ENCODE results near the gene ITPKB.
"Not testable (repeated sequence)": the region's sequence is repeated elsewhere in the genome, so short reads cannot be mapped to it uniquely, and the experiment has no call there.

ITPKB gene

GRCh38 chr1:226738995-226739695, at the start of gene ITPKB:
TSS of gene ITPKB (minus strand) at chr1:226739282. CDS start at chr1:226737458, 1,824 bp downstream.
- DNase-seq, result no peak

GRCh38 chr1:226787638-226788037, 48.6 kb upstream of the ITPKB start:
- no peak for DNase-seq

GRCh38 chr1:226787071-226787470, 48.0 kb upstream of the ITPKB start:
- DNase-seq, result no peak

- DNase-seq, result no peak
Measured at GRCh38 chr1:226786550-226786949, 47.5 kb upstream of the ITPKB start.

GRCh38 chr1:226785805-226786204, 46.7 kb upstream of the ITPKB start:
- no peak for DNase-seq

GRCh38 chr1:226784081-226785049, 45.3 kb upstream of the ITPKB start:
- DNase-seq, result no peak

- no peak for DNase-seq
Measured at GRCh38 chr1:226782845-226783601, 43.9 kb upstream of the ITPKB start.

GRCh38 chr1:226781937-226782609, 43.0 kb upstream of the ITPKB start:
- DNase-seq, result no peak

- no peak for DNase-seq
Measured at GRCh38 chr1:226779561-226779960, 40.5 kb upstream of the ITPKB start.

GRCh38 chr1:226778657-226779058, 39.6 kb upstream of the ITPKB start:
- no peak for DNase-seq

GRCh38 chr1:226776975-226777374, 37.9 kb upstream of the ITPKB start:
- no peak for DNase-seq

- DNase-seq, result no peak
Measured at GRCh38 chr1:226776066-226776465, 37.0 kb upstream of the ITPKB start.

- no peak for DNase-seq
Measured at GRCh38 chr1:226772446-226773139, 33.5 kb upstream of the ITPKB start.

GRCh38 chr1:226767170-226767569, 28.1 kb upstream of the ITPKB start:
- not testable (repeated sequence) for DNase-seq

- no peak for DNase-seq
Measured at GRCh38 chr1:226766565-226766964, 27.5 kb upstream of the ITPKB start.

GRCh38 chr1:226764533-226764932, 25.5 kb upstream of the ITPKB start:
- no peak for DNase-seq

- no peak for DNase-seq
Measured at GRCh38 chr1:226763905-226764264, 24.8 kb upstream of the ITPKB start.

- DNase-seq, result no peak
Measured at GRCh38 chr1:226762988-226763904, 24.2 kb upstream of the ITPKB start.

- DNase-seq, result no peak
Measured at GRCh38 chr1:226762055-226762454, 23.0 kb upstream of the ITPKB start.

- DNase-seq, result no peak
Measured at GRCh38 chr1:226761322-226761721, 22.2 kb upstream of the ITPKB start.
